ENCODE results near the gene SS18L1. TPM values are rescaled to one million over a fixed set of nuclear protein-coding genes. Genes with fewer than 3 reads are reported as not detected.

Gene SS18L1
- total and polyA plus RNA-seq, 2 donors: 8.8 to 18.0 TPM

- Histone ChIP-seq H3K36me3 (ENCODE audit: insufficient read depth) (no peaks in the 10 kb centered on the region), H3K27ac (ENCODE audit: low read depth) (no peak overlapping the region), H3K4me1 (ENCODE audit: insufficient read depth) (no peaks in the 10 kb centered on the region), H3K4me3 (ENCODE audit: low read depth, low read length) (no peak overlapping the region)
- 80% methylated on average over 8 of the region's 8 CpGs for WGBS
- DNase-seq (ENCODE audit: extremely low spot score): no peak
Measured at GRCh38 chr20:62211216-62211615, 67.6 kb downstream of the SS18L1 start.

GRCh38 chr20:62211769-62212288, 68.3 kb downstream of the SS18L1 start:
- Histone ChIP-seq H3K4me3 (ENCODE audit: low read depth, low read length) (no peak overlapping the region), H3K4me1 (ENCODE audit: insufficient read depth) (no peaks in the 10 kb centered on the region), H3K27ac (ENCODE audit: low read depth) (no peak overlapping the region), H3K36me3 (ENCODE audit: insufficient read depth) (no peaks in the 10 kb centered on the region)
- DNase-seq (ENCODE audit: extremely low spot score): no peak
- 61% methylated on average over 9 of the region's 9 CpGs for whole genome bisulfite sequencing

GRCh38 chr20:62212299-62212698, 68.7 kb downstream of the SS18L1 start:
- no peak overlapping the region for H3K27ac ChIP-seq (ENCODE audit: low read depth)
- H3K36me3 ChIP-seq (ENCODE audit: insufficient read depth): no peaks in the 10 kb centered on the region
- no peaks in the 10 kb centered on the region for H3K4me1 ChIP-seq (ENCODE audit: insufficient read depth)
- DNase-seq (ENCODE audit: extremely low spot score): no peak
- H3K4me3 ChIP-seq (ENCODE audit: low read depth, low read length): no peak overlapping the region
- WGBS: 34% methylated on average over 10 of the region's 10 CpGs

- no peak for DNase-seq (ENCODE audit: extremely low spot score)
- H3K36me3 ChIP-seq (ENCODE audit: insufficient read depth): no peaks in the 10 kb centered on the region
- WGBS: 51% methylated on average over 12 of the region's 12 CpGs
- no peak overlapping the region for H3K4me3 ChIP-seq (ENCODE audit: low read depth, low read length)
- H3K27ac ChIP-seq (ENCODE audit: low read depth): no peak overlapping the region
- no peaks in the 10 kb centered on the region for H3K4me1 ChIP-seq (ENCODE audit: insufficient read depth)
Measured at GRCh38 chr20:62214067-62214466, 70.5 kb downstream of the SS18L1 start.

GRCh38 chr20:62215020-62215990, 71.7 kb downstream of the SS18L1 start:
- Histone ChIP-seq H3K4me3 (ENCODE audit: low read depth, low read length) (no peak overlapping the region), H3K27ac (ENCODE audit: low read depth) (no peak overlapping the region), H3K4me1 (ENCODE audit: insufficient read depth) (no peaks in the 10 kb centered on the region), H3K36me3 (ENCODE audit: insufficient read depth) (no peaks in the 10 kb centered on the region)
- DNase-seq (ENCODE audit: extremely low spot score): no peak
- WGBS: 79% methylated on average over 29 of the region's 29 CpGs

- Histone ChIP-seq H3K27ac (ENCODE audit: low read depth) (no peak overlapping the region), H3K36me3 (ENCODE audit: insufficient read depth) (no peaks in the 10 kb centered on the region), H3K4me3 (ENCODE audit: low read depth, low read length) (no peak overlapping the region), H3K4me1 (ENCODE audit: insufficient read depth) (no peaks in the 10 kb centered on the region)
- no peak for DNase-seq (ENCODE audit: extremely low spot score)
- 78% methylated on average over 40 of the region's 40 CpGs for WGBS
Measured at GRCh38 chr20:62215991-62216635, 72.5 kb downstream of the SS18L1 start.

- no peak for DNase-seq (ENCODE audit: extremely low spot score)
- Histone ChIP-seq H3K4me3 (ENCODE audit: low read depth, low read length) (no peak overlapping the region), H3K27ac (ENCODE audit: low read depth) (no peak overlapping the region), H3K36me3 (ENCODE audit: insufficient read depth) (no peaks in the 10 kb centered on the region), H3K4me1 (ENCODE audit: insufficient read depth) (no peaks in the 10 kb centered on the region)
- WGBS: 75% methylated on average over 26 of the region's 26 CpGs
Measured at GRCh38 chr20:62216636-62217566, 73.3 kb downstream of the SS18L1 start.

GRCh38 chr20:62217913-62218773, 74.6 kb downstream of the SS18L1 start:
- H3K27ac ChIP-seq (ENCODE audit: low read depth): no peak overlapping the region
- H3K36me3 ChIP-seq (ENCODE audit: insufficient read depth): no peaks in the 10 kb centered on the region
- no peaks in the 10 kb centered on the region for H3K4me1 ChIP-seq (ENCODE audit: insufficient read depth)
- H3K4me3 ChIP-seq (ENCODE audit: low read depth, low read length): no peak overlapping the region
- DNase-seq (ENCODE audit: extremely low spot score): no peak
- 57% methylated on average over 38 of the region's 38 CpGs for WGBS

GRCh38 chr20:62219101-62219991, 75.8 kb downstream of the SS18L1 start:
- peak overlapping the region; percentile 52 for H3K4me3 ChIP-seq (ENCODE audit: low read depth, low read length)
- WGBS: 1% methylated on average over 84 of the region's 84 CpGs
- no peak for DNase-seq (ENCODE audit: extremely low spot score)
- no peak overlapping the region for H3K27ac ChIP-seq (ENCODE audit: low read depth)
- no peaks in the 10 kb centered on the region for H3K4me1 ChIP-seq (ENCODE audit: insufficient read depth)
- H3K36me3 ChIP-seq (ENCODE audit: insufficient read depth): no peaks in the 10 kb centered on the region

GRCh38 chr20:62219992-62220665, 76.6 kb downstream of the SS18L1 start, which contains the start of gene HRH3:
HRH3 (minus strand) TSS chr20:62220278; CDS start chr20:62219970, 308 bp downstream.
- H3K27ac ChIP-seq (ENCODE audit: low read depth): no peak within 1 kb of the TSS
- under 1% methylated on average over 81 of the region's 84 CpGs for WGBS
- peak within 1 kb of the TSS; percentile 52 for H3K4me3 ChIP-seq (ENCODE audit: low read depth, low read length)
- H3K36me3 ChIP-seq (ENCODE audit: insufficient read depth): no peaks in the 10 kb centered on the region
- no peaks in the 10 kb centered on the region for H3K4me1 ChIP-seq (ENCODE audit: insufficient read depth)
- no peak for DNase-seq (ENCODE audit: extremely low spot score)
